Cortex of kidney (tissue), 1 donor: ENCODE data around the gene MTG2.

ENCODE experiments used
- DNase-seq: peaks from one replicate; lab custom pipeline; 2025; lab: John Stamatoyannopoulos, UW

MTG2 gene, protein sequence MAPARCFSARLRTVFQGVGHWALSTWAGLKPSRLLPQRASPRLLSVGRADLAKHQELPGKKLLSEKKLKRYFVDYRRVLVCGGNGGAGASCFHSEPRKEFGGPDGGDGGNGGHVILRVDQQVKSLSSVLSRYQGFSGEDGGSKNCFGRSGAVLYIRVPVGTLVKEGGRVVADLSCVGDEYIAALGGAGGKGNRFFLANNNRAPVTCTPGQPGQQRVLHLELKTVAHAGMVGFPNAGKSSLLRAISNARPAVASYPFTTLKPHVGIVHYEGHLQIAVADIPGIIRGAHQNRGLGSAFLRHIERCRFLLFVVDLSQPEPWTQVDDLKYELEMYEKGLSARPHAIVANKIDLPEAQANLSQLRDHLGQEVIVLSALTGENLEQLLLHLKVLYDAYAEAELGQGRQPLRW

DNA sequence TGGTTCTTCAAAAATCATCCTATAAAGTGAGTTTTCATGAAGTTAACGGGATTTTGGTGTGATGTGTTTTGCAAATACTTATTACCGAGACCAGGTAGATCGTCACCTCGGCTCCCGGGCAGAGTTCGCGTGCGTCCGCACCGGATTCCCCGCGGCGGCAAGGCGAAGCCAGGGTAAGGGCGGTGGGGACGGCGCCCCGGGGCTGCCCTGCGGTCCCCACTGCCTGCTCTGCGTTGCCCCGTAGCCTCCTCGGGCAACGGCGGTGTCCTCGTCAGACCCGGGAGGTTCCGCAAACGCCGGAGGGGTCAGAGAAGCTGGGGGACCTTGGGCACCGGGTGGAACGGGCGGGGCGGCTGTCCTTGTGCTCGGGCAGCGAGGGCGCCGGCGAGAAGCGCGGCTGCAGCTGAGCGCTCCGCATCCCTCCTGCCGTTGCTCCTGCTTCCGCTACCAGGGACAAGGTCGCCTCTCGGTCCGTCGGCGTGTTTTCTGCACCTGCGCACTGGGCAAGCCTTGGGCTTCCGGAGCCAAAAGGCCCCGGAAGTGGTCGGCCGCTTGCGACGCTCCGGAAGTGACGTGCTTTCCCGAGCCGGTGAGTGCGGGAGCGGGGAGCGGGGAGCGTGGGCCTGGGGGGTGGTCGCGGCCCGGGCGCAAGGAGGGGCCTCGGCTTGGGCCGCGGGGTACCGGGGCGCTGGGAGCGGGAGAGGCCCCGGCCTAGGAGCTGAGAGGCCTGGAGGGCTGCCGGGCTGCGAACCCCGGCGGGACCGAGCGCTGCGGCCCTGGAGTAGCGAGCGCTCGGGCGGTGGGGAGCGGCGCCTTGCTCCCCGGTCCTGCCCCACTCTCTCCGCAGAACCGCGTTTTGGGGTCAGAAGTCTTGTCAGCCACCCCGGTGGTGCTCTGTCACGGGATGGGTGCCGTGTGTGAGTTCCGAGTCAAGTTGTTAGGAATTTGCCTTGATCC lies at the start of gene MTG2:
TSS of gene MTG2 (plus strand) at position 560 of the 957 bp plus-strand sequence. CDS start 10,393 bp downstream, outside the sequence.
- DNase-seq, result peak; percentile 66

DNA sequence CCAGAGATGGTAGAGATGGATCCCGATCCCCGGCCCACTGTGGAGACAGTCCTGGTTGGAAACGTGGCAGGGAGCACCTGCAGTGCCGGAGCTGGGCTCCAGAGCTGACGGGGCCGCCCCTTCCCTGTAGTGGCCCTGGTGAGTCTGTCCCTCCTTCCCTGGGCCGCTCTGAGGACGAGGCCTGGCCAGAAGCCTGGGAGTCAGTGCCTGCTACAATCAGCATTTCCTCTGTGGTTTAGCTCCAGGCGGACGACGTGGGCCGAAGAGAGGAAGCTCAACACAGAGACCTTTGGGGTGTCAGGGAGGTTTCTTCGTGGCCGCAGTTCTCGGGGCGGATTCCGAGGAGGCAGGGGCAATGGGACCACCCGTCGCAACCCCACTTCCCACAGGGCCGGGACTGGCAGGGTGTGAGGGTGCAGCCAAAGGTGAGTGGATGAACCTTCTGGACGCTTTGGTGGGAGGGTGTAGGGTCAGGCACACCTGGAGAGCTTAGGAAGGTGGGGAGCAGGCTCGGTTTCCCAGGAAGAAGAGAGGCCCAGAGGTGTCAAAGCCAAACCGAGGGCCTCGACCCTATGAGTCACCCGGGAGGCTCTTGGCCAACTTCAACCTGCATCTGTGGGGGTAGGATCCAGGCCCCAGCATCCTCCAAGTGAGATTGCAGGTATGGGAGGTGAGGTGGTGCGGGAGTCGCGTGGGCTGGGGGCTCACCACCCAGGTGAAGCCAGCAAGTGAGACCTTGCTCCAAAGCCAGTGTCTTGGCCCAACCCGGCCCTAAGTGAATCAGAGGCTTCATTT lies 49.6 kb upstream of the MTG2 start:
- no peak for DNase-seq

DNA sequence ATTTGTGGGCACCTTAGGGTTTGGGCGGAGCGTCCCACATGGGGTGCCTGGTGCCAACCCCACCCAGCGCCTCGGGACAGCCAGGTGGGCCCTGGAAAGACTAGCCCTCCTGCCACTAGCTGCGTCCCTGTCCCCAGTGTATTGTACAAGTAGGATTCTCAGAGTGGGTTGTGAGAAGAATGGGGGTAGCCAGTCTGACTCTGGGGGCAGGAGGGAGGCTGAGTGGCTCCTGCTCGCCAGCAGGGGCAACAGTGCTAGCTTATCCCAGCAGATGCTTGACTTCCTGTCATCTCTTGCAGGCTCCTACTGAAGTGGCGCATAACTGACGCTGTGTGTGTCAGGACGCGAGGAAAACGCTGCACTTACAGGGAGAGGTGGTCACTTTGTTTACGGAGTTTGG lies 49.0 kb upstream of the MTG2 start:
- DNase-seq, result no peak

DNA sequence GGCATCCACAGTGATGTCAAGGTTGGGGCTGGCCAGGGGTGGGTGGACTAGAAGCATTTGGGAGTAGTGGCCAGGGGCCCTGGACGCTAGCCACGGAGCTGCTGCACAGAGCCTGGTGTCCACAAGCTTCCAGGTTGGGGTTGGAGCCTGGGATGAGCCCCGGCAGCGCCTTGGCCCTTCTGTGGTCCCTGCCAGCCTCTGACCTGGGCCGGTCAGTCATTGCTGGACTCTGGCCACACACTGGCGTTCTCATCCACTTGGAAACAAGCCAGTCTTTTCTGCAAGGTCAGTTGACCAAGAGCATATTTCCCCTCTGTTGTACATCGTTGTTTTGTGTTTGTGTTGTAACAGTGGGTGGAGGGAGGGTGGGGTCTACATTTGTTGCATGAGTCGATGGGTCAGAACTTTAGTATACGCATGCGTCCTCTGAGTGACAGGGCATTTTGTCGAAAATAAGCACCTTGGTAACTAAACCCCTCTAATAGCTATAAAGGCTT lies 48.0 kb upstream of the MTG2 start:
- no peak for DNase-seq

DNA sequence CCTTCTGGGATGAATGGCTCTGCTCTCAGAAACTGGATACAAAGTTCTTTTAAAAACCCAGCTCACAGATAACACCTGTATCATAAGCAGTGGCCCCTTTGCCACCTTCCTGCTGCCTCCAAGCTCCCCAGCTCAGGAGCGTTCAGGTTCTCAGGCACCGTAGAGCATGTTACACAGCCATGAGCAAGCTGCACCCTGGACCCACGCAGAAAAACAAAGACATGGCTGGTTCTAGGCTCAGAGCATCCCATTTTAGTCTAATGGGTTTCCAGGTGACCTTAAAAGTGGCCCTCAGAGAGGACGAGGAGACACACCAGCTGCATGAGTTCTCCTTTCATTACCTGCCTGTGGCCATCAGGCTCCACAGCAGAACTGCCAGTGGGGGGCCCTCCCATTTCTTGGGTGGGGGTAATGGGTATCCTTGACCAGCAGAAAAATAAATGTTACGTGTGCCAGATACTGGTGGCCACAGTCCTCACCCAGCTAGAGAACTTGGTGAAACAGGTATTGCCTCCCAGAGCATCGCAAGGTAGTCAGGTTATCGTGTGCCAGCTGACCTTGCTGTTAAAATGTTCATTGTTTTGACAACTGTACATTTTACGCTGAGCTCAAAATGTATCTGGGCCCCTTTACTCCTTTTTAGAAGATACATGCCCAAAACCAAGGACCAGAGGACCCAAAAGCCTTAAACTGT lies 47.1 kb upstream of the MTG2 start:
- no peak for DNase-seq

DNA sequence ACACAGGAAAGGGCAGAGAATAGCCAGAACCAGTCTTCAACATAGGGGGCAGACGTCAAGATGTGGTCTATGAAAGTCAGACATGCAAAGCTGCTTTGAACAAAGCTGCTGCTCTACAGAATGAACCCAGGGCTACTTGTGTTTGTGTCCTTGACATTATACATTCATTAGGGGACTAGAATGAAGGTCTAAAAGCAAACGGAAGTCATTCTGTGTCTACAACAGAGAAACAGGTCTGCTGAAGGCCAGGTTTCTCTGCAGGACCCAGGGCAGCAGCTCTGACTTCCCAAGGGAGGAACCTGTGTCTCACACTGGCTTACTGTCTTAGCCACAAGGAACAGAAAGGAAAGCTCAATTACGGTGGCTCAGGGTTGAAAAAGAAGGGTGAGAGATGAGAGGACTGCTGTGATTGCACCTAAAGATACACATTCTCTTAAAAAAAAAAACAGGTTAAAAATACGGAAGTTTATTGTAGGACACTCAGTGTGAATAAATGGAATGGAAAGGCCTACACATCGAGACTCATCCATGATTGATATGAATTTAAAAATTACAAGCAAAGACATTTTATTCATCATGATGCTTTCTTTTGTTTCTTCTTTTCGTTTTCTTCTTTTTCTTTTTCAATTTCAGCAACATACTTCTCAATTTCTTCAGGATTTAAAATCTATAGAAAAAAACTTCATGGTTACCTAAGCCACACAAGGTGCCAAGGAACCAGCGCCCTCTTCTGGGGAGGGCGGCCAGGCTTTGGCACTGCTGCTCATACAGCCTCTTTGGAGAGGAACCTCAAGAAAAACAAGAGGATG lies 46.3 kb upstream of the MTG2 start:
- DNase-seq, result no peak

DNA sequence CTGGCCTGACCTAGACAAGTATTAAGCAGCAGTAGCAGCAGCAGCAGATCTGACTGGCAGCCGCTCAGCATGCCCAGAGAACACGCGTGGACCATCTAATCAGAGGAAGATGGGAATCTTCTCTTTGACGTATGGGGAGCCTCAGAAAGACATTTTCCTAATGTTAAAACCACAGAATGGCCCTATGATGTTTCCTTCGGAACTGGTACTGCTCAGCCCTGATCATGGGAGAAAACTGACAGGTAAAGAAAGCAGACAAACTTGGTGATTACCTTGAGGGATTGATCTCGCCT lies 45.8 kb upstream of the MTG2 start:
- no peak for DNase-seq

DNA sequence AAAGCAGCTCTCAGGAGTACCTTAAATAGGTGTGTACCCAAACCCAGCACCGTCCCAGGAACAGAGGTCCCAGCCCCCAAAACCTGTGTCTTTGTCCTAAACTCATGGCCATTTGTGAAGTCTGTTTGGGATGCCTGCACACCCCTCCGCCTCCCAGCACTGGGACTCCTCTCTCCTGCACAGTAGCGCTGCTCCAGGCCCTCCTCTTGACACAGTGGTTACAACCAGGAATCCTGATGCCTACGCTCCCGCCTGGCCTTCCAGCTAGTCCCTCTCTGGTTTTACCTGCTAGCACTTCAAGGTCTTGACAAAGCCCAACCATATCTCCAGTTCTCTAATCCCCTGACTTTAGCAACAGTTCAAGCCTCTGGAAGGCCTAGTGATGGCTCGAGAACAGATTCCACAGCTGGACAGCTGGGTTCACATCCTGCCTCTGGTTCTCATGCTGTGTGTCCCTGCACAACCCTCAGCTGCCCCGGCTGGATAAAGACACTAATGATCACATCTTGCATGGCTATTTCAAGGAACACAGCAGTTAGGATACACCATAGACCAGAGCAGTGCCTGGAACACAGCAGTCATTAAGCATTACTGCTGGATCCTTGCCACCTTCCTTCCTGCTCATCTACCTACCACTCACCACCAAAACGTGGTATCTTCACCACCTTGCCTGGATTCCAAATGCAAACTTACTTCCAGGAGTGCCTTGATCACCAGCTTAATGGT lies 45.2 kb upstream of the MTG2 start:
- DNase-seq, result no peak

DNA sequence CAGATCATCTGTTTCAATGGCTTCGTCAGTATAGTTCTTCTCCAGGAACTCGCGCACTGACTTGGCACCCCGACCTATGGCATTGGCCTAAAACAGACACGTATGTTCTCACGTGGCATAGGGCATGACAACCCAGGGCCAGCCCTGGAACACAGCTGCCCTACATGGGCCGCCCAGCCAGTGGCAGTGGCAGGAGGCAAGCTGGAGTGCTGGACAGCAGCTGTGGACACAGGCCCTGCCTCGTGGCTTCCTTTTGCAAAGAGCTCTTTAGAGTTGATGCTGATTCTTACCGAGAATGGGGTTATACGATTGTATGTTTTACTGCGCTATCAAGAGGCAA lies 44.7 kb upstream of the MTG2 start:
- no peak for DNase-seq

DNA sequence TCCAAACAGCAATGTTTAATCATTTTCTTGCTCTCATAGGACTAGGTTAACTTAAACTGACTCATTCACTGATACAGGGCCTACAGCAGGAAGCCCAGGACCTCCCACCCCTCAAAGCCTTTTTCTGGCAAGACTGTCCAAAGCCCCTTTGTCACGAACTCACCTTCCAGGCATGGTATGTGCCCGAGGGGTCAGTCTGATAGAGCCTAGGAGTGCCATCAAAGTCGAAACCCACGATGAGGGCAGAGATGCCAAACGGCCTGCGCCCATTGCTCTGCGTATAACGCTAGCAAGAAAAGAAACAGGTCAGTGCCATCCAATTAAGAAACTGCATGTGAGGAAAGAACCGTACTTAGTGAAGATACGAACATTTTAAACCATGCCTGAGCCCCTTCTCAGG lies 43.9 kb upstream of the MTG2 start:
- no peak for DNase-seq

DNA sequence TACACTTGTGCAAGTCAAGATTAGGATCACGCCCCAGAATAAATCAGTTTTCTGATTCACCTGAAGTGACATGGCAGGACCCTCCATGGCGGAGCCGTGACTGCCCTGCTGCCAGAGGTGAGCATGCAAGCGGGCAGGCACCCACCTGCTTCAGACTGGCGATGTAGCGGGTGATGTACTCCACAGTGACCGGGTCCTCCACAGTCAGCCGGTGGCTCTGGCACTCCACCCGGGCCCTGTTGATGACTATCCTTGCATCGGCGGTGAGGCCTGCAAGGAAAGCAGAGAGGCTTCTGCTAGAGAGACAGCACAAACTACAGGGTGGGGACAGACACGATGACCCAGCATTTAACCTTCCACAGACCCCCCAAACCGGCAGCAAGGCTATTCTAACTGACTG lies 43.2 kb upstream of the MTG2 start:
- DNase-seq, result no peak

DNA sequence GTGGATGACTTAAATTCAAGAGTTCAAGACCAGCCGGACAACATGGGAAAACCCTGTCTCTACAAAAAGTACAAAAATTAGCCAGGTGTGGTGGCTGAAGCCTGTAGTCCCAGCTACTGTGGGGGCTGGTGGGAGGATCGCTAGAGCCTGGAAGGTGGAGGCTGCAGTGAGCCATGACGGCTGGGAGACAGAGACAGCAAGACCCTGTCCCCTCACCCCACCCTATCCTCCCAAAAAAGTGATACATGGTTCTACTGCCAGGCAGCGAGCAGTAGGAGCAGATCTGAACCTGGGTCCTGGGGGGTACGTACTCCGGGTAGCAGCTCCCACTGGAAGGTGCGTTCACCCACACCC lies 41.8 kb upstream of the MTG2 start:
- no peak for DNase-seq

DNA sequence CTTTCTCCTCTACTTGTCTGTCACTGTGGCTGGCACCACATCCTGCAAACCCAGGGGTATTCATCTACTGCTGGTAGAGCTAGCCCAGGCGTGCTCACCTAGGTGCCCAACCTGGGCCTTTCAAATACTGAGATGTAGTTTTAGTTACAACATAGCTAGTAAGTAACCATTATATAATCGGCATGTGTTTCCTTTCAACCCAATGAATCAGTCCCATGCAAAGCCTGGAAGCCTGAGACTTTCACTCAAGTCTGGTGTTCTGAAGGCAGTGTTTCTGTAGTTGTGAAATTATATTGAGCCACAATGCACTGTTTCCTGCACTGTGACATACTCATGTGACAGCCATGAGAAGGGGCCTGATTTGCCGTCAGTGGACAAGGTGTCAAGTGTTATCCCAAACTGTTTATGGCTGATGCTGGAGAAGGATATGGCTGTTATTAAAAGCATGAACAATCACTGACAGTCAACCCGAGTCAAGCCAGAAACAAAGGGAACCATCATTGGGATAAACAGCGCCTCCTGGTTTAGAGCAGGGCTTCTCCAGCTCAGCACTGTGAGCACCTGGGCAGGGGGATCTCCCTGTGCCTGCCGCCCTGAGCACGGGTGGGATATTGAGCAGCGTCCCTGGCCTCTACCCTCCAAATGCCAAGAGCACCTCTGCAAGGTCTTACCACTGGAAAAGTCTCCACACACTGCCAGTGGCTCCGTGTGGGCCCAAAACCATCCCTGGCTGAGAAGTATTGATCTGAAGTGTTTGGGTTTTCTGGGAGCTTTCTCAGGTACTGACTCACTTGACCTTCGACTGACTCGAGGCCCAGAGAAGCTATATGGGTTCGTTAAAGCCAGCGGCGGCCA lies 41.2 kb upstream of the MTG2 start:
- no peak for DNase-seq

DNA sequence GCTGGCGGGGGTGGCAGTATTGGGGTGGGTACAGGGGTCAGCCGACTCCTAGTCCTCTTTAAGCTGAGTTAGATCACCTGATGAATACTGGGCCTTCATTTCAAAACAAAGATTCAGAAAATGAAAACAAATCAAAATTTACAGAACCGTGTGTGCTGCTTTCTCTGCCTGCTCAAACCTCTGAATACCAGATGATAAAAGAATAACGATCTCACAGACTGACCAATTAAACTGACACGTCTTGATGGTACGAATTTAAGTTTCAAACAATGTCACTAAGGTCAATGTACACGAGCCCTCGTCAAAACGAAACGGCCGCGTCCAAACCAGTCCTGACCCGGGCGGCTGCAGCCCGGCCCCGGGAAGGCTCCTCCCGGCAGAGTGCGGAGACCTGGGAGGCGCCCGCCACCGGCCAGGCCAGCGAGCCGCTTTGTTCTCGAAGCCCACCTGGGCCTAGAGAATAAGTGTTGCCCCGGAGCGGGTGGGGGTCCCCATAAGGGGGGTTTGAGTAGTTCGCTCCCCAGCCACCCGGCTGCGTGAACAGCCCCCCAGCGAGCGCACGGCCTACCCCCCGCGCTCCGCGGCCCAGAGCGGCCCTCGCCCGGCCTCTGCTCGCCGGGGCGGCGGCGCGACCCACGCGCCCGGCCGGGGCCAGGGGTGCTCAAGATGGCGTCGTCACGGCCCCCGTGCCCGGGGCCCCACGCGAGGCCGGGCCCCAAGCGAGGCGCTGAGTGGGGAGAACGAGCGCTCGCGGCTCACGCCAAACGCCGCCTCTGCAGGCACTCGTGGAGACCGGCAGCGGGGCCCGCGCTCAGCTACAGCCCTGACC lies 40.4 kb upstream of the MTG2 start:
- DNase-seq, result no peak

DNA sequence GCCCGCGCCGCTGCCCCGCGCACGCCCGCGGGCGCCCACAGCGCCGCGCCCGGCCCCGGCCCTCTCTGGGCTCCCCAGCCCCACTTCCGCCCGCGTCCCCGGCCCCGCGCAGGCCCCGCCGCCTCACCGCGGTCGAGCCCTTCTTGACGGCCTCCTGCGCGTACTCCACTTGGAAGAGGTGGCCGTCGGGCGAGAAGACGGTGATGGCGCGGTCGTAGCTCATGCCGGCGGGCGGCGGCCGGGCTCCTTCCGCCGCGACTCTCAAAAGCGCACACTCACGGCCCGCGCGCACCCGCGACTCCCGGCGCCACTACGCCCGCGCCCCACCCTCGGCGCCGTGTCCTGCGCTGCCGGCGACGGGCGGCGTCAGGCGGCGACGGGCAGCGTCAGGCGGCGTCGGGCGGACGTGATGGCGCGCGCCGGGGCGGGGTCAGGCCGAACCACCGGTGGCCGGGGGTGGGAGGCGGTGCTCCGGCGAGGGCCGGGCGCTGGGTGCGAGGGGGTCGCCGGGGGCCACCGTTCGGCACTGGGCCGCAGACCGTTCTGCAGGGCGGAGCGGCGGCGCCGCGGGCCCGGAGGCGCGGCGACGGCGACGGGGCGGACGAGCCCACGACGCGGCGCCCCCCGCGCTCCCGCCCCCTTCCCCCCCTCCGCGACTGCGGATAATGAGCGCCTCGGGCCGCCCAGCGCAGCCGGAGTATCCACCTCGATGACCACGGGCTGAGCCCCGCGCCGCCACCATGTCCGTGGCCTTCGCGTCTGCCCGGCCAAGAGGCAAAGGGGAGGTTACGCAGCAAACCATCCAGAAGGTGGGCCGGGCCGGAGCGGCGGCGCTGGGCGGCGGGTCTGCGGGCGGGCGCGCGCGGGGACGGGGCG lies 39.5 kb upstream of the MTG2 start, which contains the start of the genes PSMA7 and SS18L1:
TSS of gene PSMA7 (minus strand) at position 314 of the 876 bp plus-strand sequence. CDS start at position 223, 91 bp downstream.
TSS of gene SS18L1 (plus strand) at position 689 of the 876 bp plus-strand sequence. CDS start at position 741, 52 bp downstream.
- DNase-seq, result no peak

DNA sequence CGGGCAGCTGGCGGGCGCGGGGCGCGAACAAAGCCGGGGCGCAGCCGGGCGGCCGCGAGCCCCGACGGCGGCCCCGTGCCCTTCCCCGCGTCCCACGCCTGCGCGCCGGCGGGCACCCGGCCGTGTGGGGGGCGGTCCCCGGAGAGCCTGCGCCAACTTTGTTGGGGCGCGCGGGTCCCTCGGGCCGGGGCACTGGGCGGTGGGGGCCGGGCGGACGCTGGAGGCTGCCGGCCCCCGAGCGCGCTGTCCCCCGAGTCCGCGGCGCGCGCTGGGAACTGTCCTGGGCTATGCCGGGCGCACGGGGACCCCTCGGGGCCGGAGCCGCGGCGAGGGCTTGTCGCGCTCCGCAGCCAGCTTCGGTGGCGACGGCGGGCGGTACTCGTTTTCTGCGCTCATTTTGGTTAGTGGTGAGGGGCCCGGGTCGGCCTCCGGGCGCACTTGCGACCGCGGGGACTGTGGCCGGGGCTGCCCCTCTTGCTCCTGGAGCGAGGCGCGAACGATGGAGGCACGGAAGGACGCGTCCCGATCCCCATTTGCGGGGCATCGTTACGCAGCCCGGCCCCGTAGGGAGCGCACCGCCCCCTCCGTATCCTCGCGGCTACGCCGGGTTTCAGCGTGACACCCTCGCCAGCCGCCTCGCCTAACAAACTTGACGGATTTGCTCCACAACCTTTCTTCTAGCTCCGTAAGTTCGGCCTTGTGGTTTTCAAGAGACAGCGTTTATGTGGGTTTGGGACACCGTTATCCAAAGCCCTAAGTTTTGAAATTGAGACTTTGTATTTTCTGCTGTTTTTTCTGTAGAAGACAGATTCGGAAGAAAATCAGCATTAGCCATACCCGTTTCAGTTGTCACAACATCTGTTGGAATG lies 38.6 kb upstream of the MTG2 start:
- DNase-seq, result no peak
